DMS53 treated with DMSO at 0.1 percent for 48 hours (cell line): Measurements from ENCODE around the gene KPNA3.
"Not testable (repeated sequence)": the region's sequence is repeated elsewhere in the genome, so short reads cannot be mapped to it uniquely, and the experiment has no call there.

ENCODE experiments used
- DNase-seq: peaks from one replicate; lab custom pipeline; 2025; ENCODE audit not compliant: unreplicated experiment; lab: John Stamatoyannopoulos, UW

The KPNA3 gene

GRCh38 chr13:49810567-49811526 lies 18.4 kb upstream of the KPNA3 start:
- no peak for DNase-seq

DNA sequence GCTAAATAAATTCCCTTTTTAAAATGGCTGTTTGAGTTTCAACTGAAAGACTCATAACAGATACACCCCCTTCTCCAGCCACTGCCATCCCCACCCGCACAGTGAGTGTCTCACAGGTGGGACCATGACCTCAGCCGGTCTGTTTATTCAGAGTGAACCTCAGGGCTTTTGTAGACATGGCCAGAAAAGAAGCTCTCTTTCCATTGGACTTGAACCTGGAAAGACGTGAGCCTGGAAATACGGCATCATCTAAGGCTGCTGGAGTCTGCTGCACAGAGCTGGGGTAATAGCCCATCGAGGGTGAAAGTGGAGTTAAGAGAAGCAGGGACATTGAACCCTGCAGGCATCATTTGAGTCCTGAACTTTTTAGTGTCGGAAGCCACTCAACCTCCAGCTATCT lies 15.2 kb upstream of the KPNA3 start:
- DNase-seq, result no peak

DNA sequence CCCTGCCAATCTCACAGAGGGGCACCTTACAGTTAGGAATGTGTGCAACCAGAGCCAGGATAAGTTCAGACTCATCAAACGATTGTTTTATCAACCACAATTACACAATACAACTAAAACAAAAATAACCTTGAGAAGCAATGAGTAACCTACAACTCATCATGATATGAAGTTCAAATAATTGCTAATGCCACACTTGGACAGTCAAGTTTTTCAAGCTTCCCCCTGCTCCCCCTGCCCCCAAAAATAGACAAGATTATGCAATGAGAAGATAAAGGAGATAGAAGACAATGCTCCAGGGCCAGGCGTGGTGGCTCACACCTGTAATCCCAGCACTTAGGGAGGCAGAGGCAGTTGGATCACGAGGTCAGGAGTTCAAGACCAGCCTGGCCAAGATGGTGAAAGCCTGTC lies 13.6 kb upstream of the KPNA3 start:
- no peak for DNase-seq

DNA sequence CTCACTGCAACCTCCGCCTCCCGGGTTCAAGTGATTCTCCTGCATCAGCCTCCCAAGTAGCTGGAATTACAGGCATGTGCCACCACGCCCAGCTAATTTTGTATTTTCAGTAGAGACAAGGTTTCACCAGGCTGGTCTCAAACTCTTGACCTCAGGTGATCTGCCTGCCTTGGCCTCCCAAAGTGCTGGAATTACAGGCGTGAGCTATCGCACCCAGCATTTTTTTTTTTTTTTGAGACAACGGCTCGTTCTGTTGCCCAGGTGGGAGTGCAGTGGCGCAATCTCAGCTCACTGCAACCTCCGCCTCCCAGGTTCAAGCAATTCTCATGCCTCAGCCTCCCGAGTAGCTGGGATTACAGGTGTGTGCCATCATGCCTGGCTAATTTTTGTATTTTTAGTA lies 10.6 kb upstream of the KPNA3 start:
- not testable (repeated sequence) for DNase-seq

GRCh38 chr13:49802426-49802825 lies 9.9 kb upstream of the KPNA3 start:
- DNase-seq, result no peak

- no peak for DNase-seq
Observed at GRCh38 chr13:49791711-49792549, 552 bp downstream of the KPNA3 start.

DNA sequence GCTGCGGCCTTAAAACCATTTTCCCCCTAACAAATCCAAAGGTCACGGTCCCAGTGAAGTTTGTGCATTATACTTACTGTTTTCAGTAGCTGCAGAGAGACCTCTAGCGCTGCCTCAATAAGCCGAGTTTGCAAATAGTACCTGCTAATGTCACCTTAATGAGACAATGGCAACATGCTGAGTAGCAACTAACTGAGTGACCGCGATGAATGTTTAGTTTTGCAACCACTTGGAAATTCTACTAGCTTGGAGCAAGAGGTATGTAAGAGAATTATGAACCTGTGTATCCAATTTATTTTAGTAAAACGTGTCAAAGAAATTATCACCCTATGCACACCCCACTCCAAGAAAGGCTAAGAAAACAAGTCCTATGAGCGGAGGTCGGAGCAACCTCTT lies 1.2 kb downstream of the KPNA3 start:
- no peak for DNase-seq

DNA sequence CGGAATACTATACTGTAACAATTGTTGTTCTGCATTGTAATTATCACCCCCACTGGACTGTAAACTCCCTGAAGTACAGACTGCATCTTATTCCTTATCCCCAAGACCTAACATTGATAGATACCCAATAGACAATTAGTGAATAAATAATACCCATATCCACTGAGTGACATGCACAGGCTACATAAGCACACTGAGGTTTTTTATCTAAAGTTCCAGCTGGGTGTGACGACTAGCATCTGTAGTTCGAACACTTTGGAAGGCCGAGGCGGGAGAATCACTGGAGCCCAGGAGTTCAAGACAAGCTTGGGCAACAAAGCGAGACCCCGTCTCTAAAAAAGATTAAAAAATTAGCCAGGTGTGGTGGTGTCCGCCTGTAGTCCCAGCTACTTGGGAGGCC lies 2.5 kb downstream of the KPNA3 start:
- DNase-seq, result no peak

GRCh38 chr13:49786401-49787008 lies 6.0 kb downstream of the KPNA3 start:
- no peak for DNase-seq

GRCh38 chr13:49784886-49785570 lies 7.5 kb downstream of the KPNA3 start:
- no peak for DNase-seq

DNA sequence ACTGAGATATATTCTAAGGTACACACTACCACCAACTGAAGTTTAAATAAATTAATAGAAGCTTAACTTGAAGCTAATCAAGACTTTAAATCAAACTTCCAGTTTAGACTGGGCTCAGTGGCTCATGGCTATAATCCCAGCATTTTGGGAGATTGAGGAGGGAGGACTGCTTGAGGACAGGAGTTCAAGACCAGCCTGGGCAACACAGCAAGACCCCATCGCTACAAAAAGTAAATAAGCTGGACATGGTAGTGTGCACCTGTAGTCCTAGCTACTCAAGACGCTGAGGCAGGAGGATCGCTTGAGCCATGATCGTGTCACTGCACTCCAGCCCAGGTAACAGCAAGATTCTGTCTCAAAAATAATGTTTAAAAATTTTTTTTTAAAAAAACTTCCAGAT lies 8.6 kb downstream of the KPNA3 start:
- no peak for DNase-seq

- no peak for DNase-seq
Observed at GRCh38 chr13:49782784-49783183, 9.7 kb downstream of the KPNA3 start.

DNA sequence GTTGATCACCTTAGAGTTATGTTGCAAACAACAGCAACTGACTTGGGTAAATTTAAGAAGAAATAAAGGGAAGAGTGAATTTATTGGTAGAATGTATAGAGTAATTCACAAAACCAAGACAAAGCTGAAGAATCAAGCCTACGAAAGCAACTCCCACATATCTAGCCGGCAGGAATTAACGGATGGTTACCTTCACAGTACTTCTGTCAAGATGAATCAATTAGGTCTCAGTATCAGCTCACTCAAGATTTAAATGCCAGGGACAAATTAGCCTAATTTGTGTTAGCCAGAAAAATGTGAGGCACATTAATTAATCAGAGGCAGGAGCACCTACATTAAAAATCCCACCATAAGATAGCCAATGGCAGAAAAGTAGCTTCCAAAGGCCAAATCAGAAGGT lies 10.7 kb downstream of the KPNA3 start:
- DNase-seq, result no peak

GRCh38 chr13:49779721-49780120 lies 12.8 kb downstream of the KPNA3 start:
- no peak for DNase-seq

- no peak for DNase-seq
Observed at GRCh38 chr13:49777746-49778614, 14.5 kb downstream of the KPNA3 start.

GRCh38 chr13:49776871-49777270 lies 15.6 kb downstream of the KPNA3 start:
- DNase-seq, result no peak

DNA sequence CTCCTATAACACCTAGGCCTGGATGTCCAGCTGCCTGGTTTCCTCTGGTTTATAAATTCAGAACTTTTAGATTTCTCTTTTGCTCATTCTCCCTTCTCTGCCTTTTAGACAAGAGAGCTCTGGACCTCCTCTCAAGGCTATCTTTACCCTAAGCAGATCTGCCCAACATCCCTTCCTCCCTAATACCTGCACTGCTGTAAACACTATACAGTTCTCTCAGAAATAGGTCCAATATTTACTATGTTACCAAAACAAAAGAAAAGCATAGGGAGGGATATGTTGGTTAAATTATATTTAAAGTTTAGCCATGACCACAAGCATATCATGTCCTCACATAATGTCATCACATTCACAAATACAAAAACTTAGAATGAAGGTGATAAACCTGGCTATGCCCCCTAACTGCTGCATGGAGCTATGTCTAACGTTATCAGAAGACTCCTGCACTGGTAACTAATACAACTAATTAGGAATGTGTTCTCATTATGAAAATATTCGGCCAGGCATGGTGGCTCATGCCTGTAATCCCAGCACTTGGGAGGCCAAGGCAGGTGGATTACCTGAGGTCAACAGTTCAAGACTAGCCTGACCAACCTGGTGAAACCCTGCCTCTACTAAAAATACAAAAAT lies 18.0 kb downstream of the KPNA3 start:
- no peak for DNase-seq

GRCh38 chr13:49772828-49773227 lies 19.7 kb downstream of the KPNA3 start:
- no peak for DNase-seq

DNA sequence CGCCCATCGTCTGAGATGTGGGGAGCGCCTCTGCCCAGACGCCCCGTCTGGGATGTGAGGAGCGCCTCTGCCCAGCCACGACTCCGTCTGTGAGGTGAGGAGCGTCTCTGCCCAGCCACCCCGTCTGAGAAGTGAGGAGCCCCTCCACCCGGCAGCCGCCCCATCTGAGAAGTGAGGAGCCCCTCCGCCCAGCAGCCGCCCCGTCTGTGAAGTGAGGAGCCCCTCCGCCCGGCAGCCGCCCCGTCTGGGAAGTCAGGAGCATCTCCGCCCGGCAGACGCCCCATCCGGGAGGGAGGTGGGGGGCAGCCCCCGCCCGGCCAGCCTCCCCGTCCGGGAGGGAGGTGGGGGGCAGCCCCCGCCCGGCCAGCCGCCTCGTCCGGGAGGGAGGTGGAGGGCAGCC lies 30.7 kb downstream of the KPNA3 start:
- not testable (repeated sequence) for DNase-seq

DNA sequence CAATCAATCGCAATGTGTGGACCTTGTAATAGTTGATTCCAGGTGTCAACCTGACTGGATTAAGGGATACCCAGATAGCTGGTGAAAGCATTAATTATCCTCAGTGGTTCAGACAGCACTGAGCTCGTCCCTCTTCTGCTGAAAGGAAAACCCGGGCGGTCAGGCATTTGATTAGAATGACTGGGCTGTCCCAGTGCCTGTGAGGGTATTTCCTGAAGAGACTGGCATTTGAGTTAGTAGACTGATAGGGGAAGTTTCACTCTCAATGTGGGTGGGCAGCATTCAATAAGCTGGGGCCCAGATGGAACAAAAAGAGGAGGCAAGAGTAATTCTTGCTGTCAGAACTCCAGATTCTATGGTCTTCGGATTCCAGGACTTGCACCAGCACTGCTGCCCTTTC lies 31.9 kb downstream of the KPNA3 start:
- DNase-seq, result no peak
